GM23338 (cell line): Measurements from ENCODE around the gene PRDM2. TPM values are rescaled to one million over a fixed set of nuclear protein-coding genes. Genes with fewer than 3 reads are reported as not detected.

Source experiments
- ATAC-seq: fragments of 200-7000 bp; cut with Tn5 transposase; 3 replicates; pipeline ENCODE4 v1.9.1; 2020
- DNase-seq: peaks from one replicate; pipeline ENCODE4 v3.0.0-alpha.2; 2015; ENCODE audit warnings: low spot score
- H2AFZ ChIP-seq: fragments of 200-600 bp; sonication (generic); 2 replicates; pipeline ENCODE4 v1.8.0; 2016; ENCODE audit warnings: antibody characterized with exemption, mild to moderate bottlenecking, moderate library complexity
- H3F3A ChIP-seq: fragments of 200-600 bp; sonication (generic); replicated peaks from 2 replicates; pipeline ENCODE4 v1.8.0; 2017; ENCODE audit warnings: antibody characterized with exemption, mixed run types, low read depth
- H3K27ac ChIP-seq: fragments of 200-600 bp; sonication (generic); 2 replicates; pipeline ENCODE4 v1.6.1; 2016; ENCODE audit warnings: low read depth
- H3K27me3 ChIP-seq: fragments of 200-600 bp; sonication (generic); 2 replicates; pipeline ENCODE4 v1.8.0; 2016; ENCODE audit warnings: mild to moderate bottlenecking, mixed run types, moderate library complexity; ENCODE audit not compliant: insufficient read depth
- H3K36me3 ChIP-seq: fragments of 200-600 bp; sonication (generic); 2 replicates; pipeline ENCODE4 v1.8.0; 2016; ENCODE audit warnings: mild to moderate bottlenecking; ENCODE audit not compliant: insufficient read depth
- H3K4me1 ChIP-seq: fragments of 200-600 bp; sonication (generic); 2 replicates; pipeline ENCODE4 v1.8.0; 2016; ENCODE audit warnings: mild to moderate bottlenecking, moderate library complexity; ENCODE audit not compliant: insufficient read depth
- H3K4me2 ChIP-seq: fragments of 200-600 bp; sonication (generic); 2 replicates; pipeline ENCODE4 v1.7.1; 2017; ENCODE audit warnings: mixed run types
- H3K4me3 ChIP-seq: fragments of 200-600 bp; sonication (generic); 2 replicates; pipeline ENCODE4 v1.6.1; 2016; ENCODE audit warnings: mixed run types
- H3K79me2 ChIP-seq: fragments of 200-600 bp; sonication (generic); replicated peaks from 2 replicates; pipeline ENCODE4 v1.8.0; 2017; ENCODE audit warnings: mild to moderate bottlenecking; ENCODE audit not compliant: insufficient read depth
- H3K9me2 ChIP-seq: fragments of 200-600 bp; sonication (generic); 2 replicates; pipeline ENCODE4 v1.8.0; 2017; ENCODE audit not compliant: insufficient read depth
- H4K20me1 ChIP-seq: fragments of 200-600 bp; sonication (generic); replicated peaks from 2 replicates; pipeline ENCODE4 v1.8.0; 2017; ENCODE audit warnings: mild to moderate bottlenecking; ENCODE audit not compliant: insufficient read depth
- H3K27ac Mint-ChIP-seq: 2 replicates; pipeline ENCODE4 v1.8.0; 2020; ENCODE audit warnings: inconsistent platforms, mild to moderate bottlenecking, moderate library complexity, mixed read lengths
- H3K27me3 Mint-ChIP-seq: 3 replicates; pipeline ENCODE4 v1.8.0; 2022; ENCODE audit warnings: low read depth, mild to moderate bottlenecking, moderate library complexity, mixed read lengths, inconsistent platforms; ENCODE audit not compliant: insufficient read depth, poor library complexity
- H3K36me3 Mint-ChIP-seq: 3 replicates; pipeline ENCODE4 v1.8.0; 2021; ENCODE audit warnings: low read depth, mild to moderate bottlenecking, inconsistent platforms, moderate library complexity, mixed read lengths
- H3K4me1 Mint-ChIP-seq: 3 replicates; pipeline ENCODE4 v1.8.0; 2020; ENCODE audit warnings: mild to moderate bottlenecking, inconsistent platforms, mixed read lengths
- H3K4me3 Mint-ChIP-seq: 3 replicates; pipeline ENCODE4 v1.8.0; 2021; ENCODE audit warnings: moderate library complexity, mild to moderate bottlenecking, inconsistent platforms, mixed read lengths
- H3K9me3 Mint-ChIP-seq: 3 replicates; pipeline ENCODE4 v1.8.0; 2020; ENCODE audit warnings: moderate library complexity, mild to moderate bottlenecking, inconsistent platforms, mixed read lengths
- CTCF ChIP-seq, 2 experiments: fragments of 200-600 bp in 1 of 2; sonication (generic) in 1 of 2; conservative IDR thresholded peaks; 2 replicates each; pipeline versions ENCODE4 v1.5.1 to v1.6.1; 2016 to 2017; ENCODE audit warnings: antibody characterized with exemption in 2 of 2, low read depth in 2 of 2, mild to moderate bottlenecking in 2 of 2, moderate library complexity in 1 of 2
- EZH2 ChIP-seq: fragments of 200-600 bp; sonication (generic); IDR thresholded peaks from one replicate; pipeline ENCODE4 v1.8.0; 2017; ENCODE audit warnings: antibody characterized with exemption, mild to moderate bottlenecking, low read depth; ENCODE audit not compliant: unreplicated experiment
- NANOG ChIP-seq: IDR thresholded peaks from 2 replicates; pipeline ENCODE4 v1.6.1; 2016; ENCODE audit warnings: antibody characterized with exemption, borderline replicate concordance
- POLR2AphosphoS5 ChIP-seq: IDR thresholded peaks from 2 replicates; pipeline ENCODE4 v1.6.1; 2016; ENCODE audit warnings: antibody characterized with exemption, low read depth
- STAT1 ChIP-seq: IDR thresholded peaks from one replicate; pipeline ENCODE4 v1.6.1; 2016; ENCODE audit warnings: antibody characterized with exemption; ENCODE audit not compliant: unreplicated experiment
- ZNF331 ChIP-seq: fragments of 250-450 bp; sonication (Bioruptor Pico); IDR thresholded peaks from 2 replicates; pipeline ENCODE4 v1.5.0; 2020; ENCODE audit warnings: low read depth, mild to moderate bottlenecking, moderate library complexity
- polyA plus RNA-seq: library from polyadenylated mRNA; unstranded; fragments of >200 nt; fragmentation: Nextera tagmentation; extraction: Ambion mirVana; gene quantifications from 2 replicates; pipeline ENCODE4 v1.2.1, GENCODE V29; 2016
- total RNA-seq: library from RNA; depleted of rRNA; stranded (reverse); fragments of >200 nt; shearing (Covaris generic); gene quantifications from 2 replicates; pipeline ENCODE4 v1.2.3, GENCODE V29; 2014
- TF ChIP-seq, protein P1 (sequence below): fragments of 250-450 bp; sonication (Bioruptor Pico); IDR thresholded peaks from 2 replicates; pipeline ENCODE4 v1.5.0; 2020; ENCODE audit warnings: mild to moderate bottlenecking, moderate library complexity
- TF ChIP-seq, protein P2 (sequence below): IDR thresholded peaks from one replicate; pipeline ENCODE4 v1.6.1; 2018; ENCODE audit warnings: antibody characterized with exemption; ENCODE audit not compliant: unreplicated experiment

PRDM2 gene
- total and polyA plus RNA-seq, 2 experiments from 2014 or later = 11.6 to 28.3 TPM

DNA sequence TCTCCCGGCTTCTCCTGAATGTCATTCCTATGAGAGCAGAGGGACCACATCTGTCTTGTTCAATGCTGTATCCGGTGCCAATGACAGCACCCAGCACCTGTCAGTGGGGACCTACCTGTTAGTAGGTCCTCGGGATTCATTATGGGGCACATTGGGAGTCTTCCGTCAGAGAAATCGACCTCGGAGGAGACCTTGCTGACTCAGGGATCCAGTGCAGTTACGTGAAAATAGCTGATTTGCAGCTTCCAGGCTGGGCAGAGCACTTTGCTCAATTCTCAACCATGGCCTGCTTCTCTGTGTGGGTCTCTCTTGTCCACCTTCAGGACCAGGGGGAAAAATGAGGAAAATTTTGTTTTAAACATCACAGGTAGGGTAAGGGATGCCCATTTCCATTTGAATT is 130.2 kb downstream of the PRDM2 start:
- Histone ChIP-seq H3F3A (no peaks in the 10 kb centered on the region), H2AFZ (no peak overlapping the region), H3K4me3 (no peak overlapping the region), H3K4me1 (no peaks in the 10 kb centered on the region), H3K27ac (no peak overlapping the region), H3K9me2 (no peaks in the 10 kb centered on the region), H3K27me3 (no peaks in the 10 kb centered on the region), H3K36me3 (no peaks in the 10 kb centered on the region), H3K79me2 (no peaks in the 10 kb centered on the region), H4K20me1 (no peaks in the 10 kb centered on the region), H3K4me2 (no peak overlapping the region)
- DNase-seq (no peak), ATAC-seq (no peak)
- no peak overlapping the region for H3K27ac Mint-ChIP-seq
- peaks cover 2% of the 10 kb centered on the region; the same call in 1 of the 3 replicates for H3K4me1 Mint-ChIP-seq
- no peaks in the 10 kb centered on the region; the same call in 1 of the 3 replicates for H3K9me3 Mint-ChIP-seq
- no peak overlapping the region for H3K4me3 Mint-ChIP-seq
- no peaks in the 10 kb centered on the region for H3K36me3 Mint-ChIP-seq
- TF ChIP-seq ZNF331 (CRISPR knock-in tag) (no peak), EZH2 (no peak), NANOG (no peak), POLR2AphosphoS5 (no peak), STAT1 (no peak), CTCF (conservative IDR thresholded peaks at IDR 0.05; ENCODE audit: low read depth in 2 of 2) (no peak)
- TF ChIP-seq, protein P1, sequence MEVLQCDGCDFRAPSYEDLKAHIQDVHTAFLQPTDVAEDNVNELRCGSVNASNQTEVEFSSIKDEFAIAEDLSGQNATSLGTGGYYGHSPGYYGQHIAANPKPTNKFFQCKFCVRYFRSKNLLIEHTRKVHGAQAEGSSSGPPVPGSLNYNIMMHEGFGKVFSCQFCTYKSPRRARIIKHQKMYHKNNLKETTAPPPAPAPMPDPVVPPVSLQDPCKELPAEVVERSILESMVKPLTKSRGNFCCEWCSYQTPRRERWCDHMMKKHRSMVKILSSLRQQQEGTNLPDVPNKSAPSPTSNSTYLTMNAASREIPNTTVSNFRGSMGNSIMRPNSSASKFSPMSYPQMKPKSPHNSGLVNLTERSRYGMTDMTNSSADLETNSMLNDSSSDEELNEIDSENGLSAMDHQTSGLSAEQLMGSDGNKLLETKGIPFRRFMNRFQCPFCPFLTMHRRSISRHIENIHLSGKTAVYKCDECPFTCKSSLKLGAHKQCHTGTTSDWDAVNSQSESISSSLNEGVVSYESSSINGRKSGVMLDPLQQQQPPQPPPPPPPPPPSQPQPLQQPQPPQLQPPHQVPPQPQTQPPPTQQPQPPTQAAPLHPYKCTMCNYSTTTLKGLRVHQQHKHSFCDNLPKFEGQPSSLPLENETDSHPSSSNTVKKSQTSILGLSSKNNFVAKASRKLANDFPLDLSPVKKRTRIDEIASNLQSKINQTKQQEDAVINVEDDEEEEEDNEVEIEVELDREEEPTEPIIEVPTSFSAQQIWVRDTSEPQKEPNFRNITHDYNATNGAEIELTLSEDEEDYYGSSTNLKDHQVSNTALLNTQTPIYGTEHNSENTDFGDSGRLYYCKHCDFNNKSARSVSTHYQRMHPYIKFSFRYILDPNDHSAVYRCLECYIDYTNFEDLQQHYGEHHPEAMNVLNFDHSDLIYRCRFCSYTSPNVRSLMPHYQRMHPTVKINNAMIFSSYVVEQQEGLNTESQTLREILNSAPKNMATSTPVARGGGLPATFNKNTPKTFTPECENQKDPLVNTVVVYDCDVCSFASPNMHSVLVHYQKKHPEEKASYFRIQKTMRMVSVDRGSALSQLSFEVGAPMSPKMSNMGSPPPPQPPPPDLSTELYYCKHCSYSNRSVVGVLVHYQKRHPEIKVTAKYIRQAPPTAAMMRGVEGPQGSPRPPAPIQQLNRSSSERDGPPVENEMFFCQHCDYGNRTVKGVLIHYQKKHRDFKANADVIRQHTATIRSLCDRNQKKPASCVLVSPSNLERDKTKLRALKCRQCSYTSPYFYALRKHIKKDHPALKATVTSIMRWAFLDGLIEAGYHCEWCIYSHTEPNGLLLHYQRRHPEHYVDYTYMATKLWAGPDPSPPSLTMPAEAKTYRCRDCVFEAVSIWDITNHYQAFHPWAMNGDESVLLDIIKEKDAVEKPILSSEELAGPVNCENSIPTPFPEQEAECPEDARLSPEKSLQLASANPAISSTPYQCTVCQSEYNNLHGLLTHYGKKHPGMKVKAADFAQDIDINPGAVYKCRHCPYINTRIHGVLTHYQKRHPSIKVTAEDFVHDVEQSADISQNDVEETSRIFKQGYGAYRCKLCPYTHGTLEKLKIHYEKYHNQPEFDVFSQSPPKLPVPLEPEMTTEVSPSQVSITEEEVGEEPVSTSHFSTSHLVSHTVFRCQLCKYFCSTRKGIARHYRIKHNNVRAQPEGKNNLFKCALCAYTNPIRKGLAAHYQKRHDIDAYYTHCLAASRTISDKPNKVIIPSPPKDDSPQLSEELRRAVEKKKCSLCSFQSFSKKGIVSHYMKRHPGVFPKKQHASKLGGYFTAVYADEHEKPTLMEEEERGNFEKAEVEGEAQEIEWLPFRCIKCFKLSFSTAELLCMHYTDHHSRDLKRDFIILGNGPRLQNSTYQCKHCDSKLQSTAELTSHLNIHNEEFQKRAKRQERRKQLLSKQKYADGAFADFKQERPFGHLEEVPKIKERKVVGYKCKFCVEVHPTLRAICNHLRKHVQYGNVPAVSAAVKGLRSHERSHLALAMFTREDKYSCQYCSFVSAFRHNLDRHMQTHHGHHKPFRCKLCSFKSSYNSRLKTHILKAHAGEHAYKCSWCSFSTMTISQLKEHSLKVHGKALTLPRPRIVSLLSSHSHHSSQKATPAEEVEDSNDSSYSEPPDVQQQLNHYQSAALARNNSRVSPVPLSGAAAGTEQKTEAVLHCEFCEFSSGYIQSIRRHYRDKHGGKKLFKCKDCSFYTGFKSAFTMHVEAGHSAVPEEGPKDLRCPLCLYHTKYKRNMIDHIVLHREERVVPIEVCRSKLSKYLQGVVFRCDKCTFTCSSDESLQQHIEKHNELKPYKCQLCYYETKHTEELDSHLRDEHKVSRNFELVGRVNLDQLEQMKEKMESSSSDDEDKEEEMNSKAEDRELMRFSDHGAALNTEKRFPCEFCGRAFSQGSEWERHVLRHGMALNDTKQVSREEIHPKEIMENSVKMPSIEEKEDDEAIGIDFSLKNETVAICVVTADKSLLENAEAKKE (CRISPR knock-in tag) = no peak
- TF ChIP-seq, protein P2, sequence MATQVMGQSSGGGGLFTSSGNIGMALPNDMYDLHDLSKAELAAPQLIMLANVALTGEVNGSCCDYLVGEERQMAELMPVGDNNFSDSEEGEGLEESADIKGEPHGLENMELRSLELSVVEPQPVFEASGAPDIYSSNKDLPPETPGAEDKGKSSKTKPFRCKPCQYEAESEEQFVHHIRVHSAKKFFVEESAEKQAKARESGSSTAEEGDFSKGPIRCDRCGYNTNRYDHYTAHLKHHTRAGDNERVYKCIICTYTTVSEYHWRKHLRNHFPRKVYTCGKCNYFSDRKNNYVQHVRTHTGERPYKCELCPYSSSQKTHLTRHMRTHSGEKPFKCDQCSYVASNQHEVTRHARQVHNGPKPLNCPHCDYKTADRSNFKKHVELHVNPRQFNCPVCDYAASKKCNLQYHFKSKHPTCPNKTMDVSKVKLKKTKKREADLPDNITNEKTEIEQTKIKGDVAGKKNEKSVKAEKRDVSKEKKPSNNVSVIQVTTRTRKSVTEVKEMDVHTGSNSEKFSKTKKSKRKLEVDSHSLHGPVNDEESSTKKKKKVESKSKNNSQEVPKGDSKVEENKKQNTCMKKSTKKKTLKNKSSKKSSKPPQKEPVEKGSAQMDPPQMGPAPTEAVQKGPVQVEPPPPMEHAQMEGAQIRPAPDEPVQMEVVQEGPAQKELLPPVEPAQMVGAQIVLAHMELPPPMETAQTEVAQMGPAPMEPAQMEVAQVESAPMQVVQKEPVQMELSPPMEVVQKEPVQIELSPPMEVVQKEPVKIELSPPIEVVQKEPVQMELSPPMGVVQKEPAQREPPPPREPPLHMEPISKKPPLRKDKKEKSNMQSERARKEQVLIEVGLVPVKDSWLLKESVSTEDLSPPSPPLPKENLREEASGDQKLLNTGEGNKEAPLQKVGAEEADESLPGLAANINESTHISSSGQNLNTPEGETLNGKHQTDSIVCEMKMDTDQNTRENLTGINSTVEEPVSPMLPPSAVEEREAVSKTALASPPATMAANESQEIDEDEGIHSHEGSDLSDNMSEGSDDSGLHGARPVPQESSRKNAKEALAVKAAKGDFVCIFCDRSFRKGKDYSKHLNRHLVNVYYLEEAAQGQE = no peak
- H3K27me3 Mint-ChIP-seq = peaks cover 7% of the 10 kb centered on the region
